Transverse colon (tissue), 4 donors: ENCODE results near the gene TRAF3IP3. TPM values are rescaled to one million over a fixed set of nuclear protein-coding genes. Genes with fewer than 3 reads are reported as not detected.

Experiments used
- DNase-seq: peaks from one replicate; pipeline ENCODE4 v3.0.0-alpha.2; 2019
- H3K27ac ChIP-seq, 4 donors: fragments of 200-600 bp; sonication (generic); 2 replicates each; pipeline ENCODE4 v1.5.1; 2016 to 2018; ENCODE audit warnings: inconsistent platforms in 4 of 4
- H3K27me3 ChIP-seq: fragments of 200-600 bp; sonication (generic); 2 replicates; pipeline ENCODE4 v1.5.1; 2017; ENCODE audit warnings: inconsistent platforms
- H3K36me3 ChIP-seq, 4 donors: fragments of 200-600 bp; sonication (generic); 2 replicates each; pipeline ENCODE4 v1.5.1; 2017 to 2019; ENCODE audit warnings: inconsistent platforms in 4 of 4
- H3K4me1 ChIP-seq, 4 donors: fragments of 200-600 bp; sonication (generic); 2 replicates each; pipeline ENCODE4 v1.5.1; 2017 to 2020; ENCODE audit warnings: inconsistent platforms in 4 of 4
- H3K4me3 ChIP-seq, 4 donors: fragments of 200-600 bp; sonication (generic); 1 replicate in 1 of 4; 2 replicates in 3 of 4; pipeline versions ENCODE4 v1.5.1 to v1.6.1; 2017 to 2019; ENCODE audit warnings: inconsistent platforms in 4 of 4
- H3K9me3 ChIP-seq, 2 donors: fragments of 200-600 bp; sonication (generic); 2 replicates each; pipeline ENCODE4 v1.5.1; 2017 to 2019; ENCODE audit warnings: inconsistent platforms in 2 of 2
- EP300 ChIP-seq: sonication (generic); formaldehyde crosslinking; IDR thresholded peaks from one replicate; pipeline ENCODE4 v1.6.1; 2017; ENCODE audit warnings: antibody characterized with exemption, low read depth
- POLR2A ChIP-seq: fragments of 450-650 bp; IDR thresholded peaks from one replicate; pipeline ENCODE4 v1.6.1; 2016; ENCODE audit warnings: antibody characterized with exemption, mild to moderate bottlenecking, moderate library complexity
- POLR2AphosphoS5 ChIP-seq, 3 donors: sonication (generic); formaldehyde crosslinking; IDR thresholded peaks; one replicate each; pipeline ENCODE4 v1.6.1; 2016; ENCODE audit warnings: antibody characterized with exemption in 3 of 3
- WGBS, 2 donors: methylation state at CpG; one replicate each; pipeline ENCODE4 v1.1.5; 2018; ENCODE audit warnings: low coverage in 1 of 2; 5-methylcytosine and 5-hydroxymethylcytosine counted together
- in situ Hi-C, 4 donors: fragments of 200-750 bp; cut with MboI; loops; one replicate each; pipeline versions ENCODE4 v1.15.0 to v1.15.1; 2017; ENCODE audit warnings: low sequenced_read_pairs in 3 of 4, low pct_ligation_motif_present in 1 of 4, low pct_unique_long_range_greater_than_20kb in 1 of 4
- intact Hi-C: fragments of 100-400 bp; cut with DNase I; formaldehyde crosslinking; loops from one replicate; pipeline ENCODE4 v1.15.1; 2023; ENCODE audit warnings: low total_unique reads
- total RNA-seq, 4 donors: library from RNA; depleted of rRNA; stranded (reverse); fragments of >200 nt; gene quantifications; one replicate each; pipeline ENCODE4 v1.1.0, GENCODE V29; 2016
- TF ChIP-seq, protein P1 (sequence below), 5 experiments: fragments of 200-600 bp in 3 of 5; fragments of 450-650 bp in 2 of 5; sonication (generic) in 3 of 5; IDR thresholded peaks; 1 replicate in 2 of 5; 2 replicates in 3 of 5; pipeline ENCODE4 v1.5.1; 2016 to 2017; ENCODE audit warnings: antibody characterized with exemption in 5 of 5, inconsistent platforms in 3 of 5, mild to moderate bottlenecking in 2 of 5, moderate library complexity in 1 of 5

The TRAF3IP3 gene
- total RNA-seq, 4 donors from 2014 or later, result 2.3 to 17.6 (median 6.8) TPM

DNA sequence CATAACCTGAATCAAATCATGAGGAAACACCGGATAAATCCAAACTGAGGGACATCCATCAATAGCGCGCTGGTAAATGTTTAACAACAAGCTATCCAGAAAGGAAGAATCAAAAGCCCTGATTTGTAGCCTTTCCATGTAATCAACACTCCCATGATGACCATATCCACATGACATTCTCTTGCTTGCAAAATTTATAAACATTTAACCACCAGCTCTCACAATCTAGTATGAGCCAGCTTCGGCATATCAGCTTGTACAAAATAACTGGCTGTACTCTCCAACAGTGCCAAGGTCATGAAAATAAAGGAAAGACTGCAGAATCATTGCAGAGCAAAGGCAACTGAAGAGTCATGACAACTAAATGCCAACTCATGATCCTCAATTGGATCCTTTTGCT lies 35.5 kb upstream of the TRAF3IP3 start:
- TF ChIP-seq, protein P1, sequence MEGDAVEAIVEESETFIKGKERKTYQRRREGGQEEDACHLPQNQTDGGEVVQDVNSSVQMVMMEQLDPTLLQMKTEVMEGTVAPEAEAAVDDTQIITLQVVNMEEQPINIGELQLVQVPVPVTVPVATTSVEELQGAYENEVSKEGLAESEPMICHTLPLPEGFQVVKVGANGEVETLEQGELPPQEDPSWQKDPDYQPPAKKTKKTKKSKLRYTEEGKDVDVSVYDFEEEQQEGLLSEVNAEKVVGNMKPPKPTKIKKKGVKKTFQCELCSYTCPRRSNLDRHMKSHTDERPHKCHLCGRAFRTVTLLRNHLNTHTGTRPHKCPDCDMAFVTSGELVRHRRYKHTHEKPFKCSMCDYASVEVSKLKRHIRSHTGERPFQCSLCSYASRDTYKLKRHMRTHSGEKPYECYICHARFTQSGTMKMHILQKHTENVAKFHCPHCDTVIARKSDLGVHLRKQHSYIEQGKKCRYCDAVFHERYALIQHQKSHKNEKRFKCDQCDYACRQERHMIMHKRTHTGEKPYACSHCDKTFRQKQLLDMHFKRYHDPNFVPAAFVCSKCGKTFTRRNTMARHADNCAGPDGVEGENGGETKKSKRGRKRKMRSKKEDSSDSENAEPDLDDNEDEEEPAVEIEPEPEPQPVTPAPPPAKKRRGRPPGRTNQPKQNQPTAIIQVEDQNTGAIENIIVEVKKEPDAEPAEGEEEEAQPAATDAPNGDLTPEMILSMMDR (IDR thresholded peaks at IDR 0.05), result no peak
- TF ChIP-seq POLR2A, result no peak
- TF ChIP-seq POLR2AphosphoS5 (IDR thresholded peaks at IDR 0.05), result no peak
- no peak for TF ChIP-seq EP300
- H3K4me3 ChIP-seq, result no peak overlapping the region
- no peak for DNase-seq
- 70% methylated on average over 4 of the region's 4 CpGs; no CpG with 5 or more reads in 1 of the 2 donors for WGBS, 2 donors
- in situ Hi-C loops (no loop called here), intact Hi-C loops (no loop called here)
- no peaks in the 10 kb centered on the region for H3K4me1 ChIP-seq
- H3K27me3 ChIP-seq, result no peaks in the 10 kb centered on the region
- H3K9me3 ChIP-seq, result no peaks in the 10 kb centered on the region
- no peaks in the 10 kb centered on the region for H3K36me3 ChIP-seq
- H3K27ac ChIP-seq, result no peak overlapping the region

DNA sequence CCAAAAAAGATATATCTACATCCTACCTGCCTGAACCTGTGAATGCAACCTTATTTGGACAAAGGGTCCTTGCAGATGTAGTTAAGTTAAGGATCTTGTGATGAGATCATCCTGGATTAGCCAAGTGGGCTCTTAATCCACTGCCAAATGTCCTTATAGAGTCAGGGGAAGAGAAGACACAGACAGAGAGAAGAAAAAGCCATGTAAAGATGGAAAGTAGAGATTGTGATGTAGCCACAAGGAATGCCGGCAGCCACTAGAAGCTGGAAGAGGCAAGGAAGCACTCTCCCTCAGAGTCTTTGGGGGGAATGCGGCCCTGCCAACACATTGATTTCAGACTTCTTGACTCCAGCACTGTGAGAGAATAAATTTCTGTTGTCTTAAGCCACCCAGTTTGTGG lies 35.0 kb upstream of the TRAF3IP3 start:
- no peak overlapping the region for H3K27ac ChIP-seq
- DNase-seq, result no peak
- 58 to 92% methylated on average over 2 of the region's 2 CpGs for WGBS, 2 donors
- H3K27me3 ChIP-seq, result no peaks in the 10 kb centered on the region
- no peaks in the 10 kb centered on the region for H3K36me3 ChIP-seq
- H3K4me3 ChIP-seq, result no peak overlapping the region
- intact Hi-C loops, result no loop called here
- in situ Hi-C loops, result no loop called here
- TF ChIP-seq, protein P1 (IDR thresholded peaks at IDR 0.05), result no peak
- TF ChIP-seq EP300 (no peak), POLR2AphosphoS5 (IDR thresholded peaks at IDR 0.05) (no peak), POLR2A (no peak)
- no peaks in the 10 kb centered on the region for H3K9me3 ChIP-seq
- H3K4me1 ChIP-seq, result no peaks in the 10 kb centered on the region

DNA sequence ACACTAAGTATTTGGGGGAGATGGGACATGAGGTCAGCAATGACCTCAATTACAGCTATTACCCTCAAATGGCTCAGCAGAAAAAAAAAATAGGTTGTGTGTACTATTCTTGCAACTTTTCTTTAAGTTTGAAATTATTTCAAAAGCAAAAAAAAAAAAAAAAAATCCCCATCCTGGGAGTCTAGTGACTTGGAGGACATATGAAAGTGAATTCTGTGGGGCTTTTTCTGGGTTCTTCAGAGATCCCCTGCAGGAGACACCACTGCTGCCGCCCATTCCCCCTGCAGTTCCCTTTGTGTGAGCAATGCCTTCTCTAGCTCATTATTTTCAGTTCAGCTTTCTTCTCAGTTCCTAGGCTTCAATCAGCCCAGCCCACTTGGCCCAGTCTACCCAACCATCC lies 34.5 kb upstream of the TRAF3IP3 start:
- H3K4me3 ChIP-seq, result no peak overlapping the region
- no peaks in the 10 kb centered on the region for H3K9me3 ChIP-seq
- no peak for TF ChIP-seq POLR2A
- no peak for TF ChIP-seq EP300
- TF ChIP-seq, protein P1 (IDR thresholded peaks at IDR 0.05), result no peak
- no peak for TF ChIP-seq POLR2AphosphoS5 (IDR thresholded peaks at IDR 0.05)
- 84 to 100% methylated on average over 1 of the region's 1 CpG for WGBS, 2 donors
- H3K4me1 ChIP-seq, result no peaks in the 10 kb centered on the region
- H3K36me3 ChIP-seq, result no peaks in the 10 kb centered on the region
- in situ Hi-C loops (no loop called here), intact Hi-C loops (no loop called here)
- H3K27me3 ChIP-seq, result no peaks in the 10 kb centered on the region
- no peak overlapping the region for H3K27ac ChIP-seq
- DNase-seq, result no peak

DNA sequence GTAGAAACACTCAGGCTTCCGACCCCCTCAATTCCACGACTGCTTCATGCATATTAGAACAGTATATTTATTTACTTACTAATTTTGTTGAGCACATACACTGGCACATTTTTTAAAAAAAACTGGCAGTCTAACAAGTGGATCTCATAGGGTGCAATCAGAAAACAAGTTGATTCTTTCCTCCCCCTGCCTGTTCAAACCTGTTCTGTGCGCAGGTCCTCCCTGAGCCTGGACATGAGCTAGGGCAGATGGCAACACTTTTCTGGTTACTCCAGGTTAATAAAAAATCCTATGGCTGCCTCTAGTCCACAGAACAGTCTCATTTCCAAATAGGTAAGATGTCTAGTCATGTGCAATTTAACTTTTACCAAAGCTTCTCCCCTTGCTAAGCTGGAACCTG lies 32.6 kb upstream of the TRAF3IP3 start:
- in situ Hi-C loops, result no loop called here
- no peak for DNase-seq
- no peaks in the 10 kb centered on the region for H3K27me3 ChIP-seq
- no peak overlapping the region for H3K27ac ChIP-seq
- H3K4me3 ChIP-seq, result no peak overlapping the region
- no peaks in the 10 kb centered on the region for H3K36me3 ChIP-seq
- H3K4me1 ChIP-seq, result no peaks in the 10 kb centered on the region
- H3K9me3 ChIP-seq, result no peaks in the 10 kb centered on the region
- intact Hi-C loops, result no loop called here
- TF ChIP-seq EP300 (no peak), POLR2AphosphoS5 (IDR thresholded peaks at IDR 0.05) (no peak), POLR2A (no peak)
- TF ChIP-seq, protein P1 (IDR thresholded peaks at IDR 0.05), result no peak
- 96 to 100% methylated on average over 2 to 3 of the region's 3 CpGs for WGBS, 2 donors
